ENCODE measurements around the gene MYH4. TPM values are rescaled to one million over a fixed set of nuclear protein-coding genes. Genes with fewer than 3 reads are reported as not detected.

MYH4 gene
- polyA plus RNA-seq, 3 donors: not detected

DNA sequence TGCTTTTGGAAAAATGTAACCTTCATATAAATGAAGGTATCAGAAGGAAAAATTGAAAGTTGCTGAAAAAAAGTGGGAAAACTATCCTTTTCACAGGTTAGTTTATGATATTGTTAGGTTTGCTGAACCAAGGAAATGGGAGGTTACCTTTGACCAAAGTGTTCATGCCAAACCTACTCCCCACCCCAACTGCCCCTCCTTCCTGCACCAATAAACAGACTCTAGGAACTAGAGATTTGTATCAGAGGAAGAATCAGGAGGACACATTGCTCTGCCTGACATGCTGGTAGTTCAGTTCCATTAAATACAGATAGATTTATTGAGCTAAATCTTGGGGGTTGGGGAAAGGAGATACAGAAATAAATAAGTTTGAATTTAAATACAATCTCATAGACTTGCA lies 65.8 kb downstream of the MYH4 start:
- intact Hi-C loops (cut with micrococcal nuclease): no loop called here
- H3K9me3 ChIP-seq (replicated peaks in 1 of 2; ENCODE audit: control insufficient read depth in 1 of 2, insufficient read depth in 1 of 2, low read length in 2 of 2): no peaks in the 10 kb centered on the region
- no peaks in the 10 kb centered on the region for H4K20me1 ChIP-seq (ENCODE audit: insufficient read depth, low read length)
- no peaks in the 10 kb centered on the region for H3K4me1 ChIP-seq (ENCODE audit: control insufficient read depth in 1 of 2, insufficient read depth in 2 of 2, low read length in 2 of 2)
- Mint-ChIP-seq H3K36me3 (no peaks in the 10 kb centered on the region), H3K27me3 (ENCODE audit: low read depth in 3 of 3) (peaks cover 3 to 11% (median 8%) of the 10 kb centered on the region in 3 donors), H3K9me3 (peaks cover 0 to 4% (median 0%) of the 10 kb centered on the region in 7 donors), H3K4me3 (no peak overlapping the region), H3K4me1 (no peaks in the 10 kb centered on the region), H3K27ac (no peak overlapping the region)
- no peak overlapping the region for H3K27ac ChIP-seq (ENCODE audit: low read depth in 1 of 2, low read length in 2 of 2)
- no peak overlapping the region for H3K4me2 ChIP-seq (replicated peaks; ENCODE audit: extremely low read depth, low read length, poor library complexity, severe bottlenecking)
- H2AFZ ChIP-seq (ENCODE audit: insufficient read depth, low read depth, low read length, poor library complexity, severe bottlenecking): no peak overlapping the region
- TF ChIP-seq, protein P1, sequence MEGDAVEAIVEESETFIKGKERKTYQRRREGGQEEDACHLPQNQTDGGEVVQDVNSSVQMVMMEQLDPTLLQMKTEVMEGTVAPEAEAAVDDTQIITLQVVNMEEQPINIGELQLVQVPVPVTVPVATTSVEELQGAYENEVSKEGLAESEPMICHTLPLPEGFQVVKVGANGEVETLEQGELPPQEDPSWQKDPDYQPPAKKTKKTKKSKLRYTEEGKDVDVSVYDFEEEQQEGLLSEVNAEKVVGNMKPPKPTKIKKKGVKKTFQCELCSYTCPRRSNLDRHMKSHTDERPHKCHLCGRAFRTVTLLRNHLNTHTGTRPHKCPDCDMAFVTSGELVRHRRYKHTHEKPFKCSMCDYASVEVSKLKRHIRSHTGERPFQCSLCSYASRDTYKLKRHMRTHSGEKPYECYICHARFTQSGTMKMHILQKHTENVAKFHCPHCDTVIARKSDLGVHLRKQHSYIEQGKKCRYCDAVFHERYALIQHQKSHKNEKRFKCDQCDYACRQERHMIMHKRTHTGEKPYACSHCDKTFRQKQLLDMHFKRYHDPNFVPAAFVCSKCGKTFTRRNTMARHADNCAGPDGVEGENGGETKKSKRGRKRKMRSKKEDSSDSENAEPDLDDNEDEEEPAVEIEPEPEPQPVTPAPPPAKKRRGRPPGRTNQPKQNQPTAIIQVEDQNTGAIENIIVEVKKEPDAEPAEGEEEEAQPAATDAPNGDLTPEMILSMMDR (IDR thresholded peaks at IDR 0.05): no peak
- DNase-seq: no peak
- H3K79me2 ChIP-seq (ENCODE audit: insufficient read depth, low read length): no peaks in the 10 kb centered on the region
- peaks cover 0 to 4% of the 10 kb centered on the region in 2 donors for H3K27me3 ChIP-seq (ENCODE audit: control insufficient read depth in 2 of 2, insufficient read depth in 2 of 2, low read length in 2 of 2)
- no peak overlapping the region for H3K9ac ChIP-seq (ENCODE audit: insufficient read depth, low read length, poor library complexity, severe bottlenecking)
- no peaks in the 10 kb centered on the region for H3K36me3 ChIP-seq (replicated peaks in 1 of 2; ENCODE audit: control insufficient read depth in 1 of 2, insufficient read depth in 2 of 2, low read length in 2 of 2)
- no peak overlapping the region for H3K4me3 ChIP-seq (replicated peaks in 1 of 3; ENCODE audit: low read depth in 2 of 3, low read length in 3 of 3)

- Histone ChIP-seq H3K4me3 (replicated peaks in 1 of 3; ENCODE audit: low read depth in 2 of 3, low read length in 3 of 3) (no peak overlapping the region), H3K36me3 (replicated peaks in 1 of 2; ENCODE audit: control insufficient read depth in 1 of 2, insufficient read depth in 2 of 2, low read length in 2 of 2) (no peaks in the 10 kb centered on the region), H3K27ac (ENCODE audit: low read depth in 1 of 2, low read length in 2 of 2) (no peak overlapping the region), H3K4me2 (replicated peaks; ENCODE audit: extremely low read depth, low read length, poor library complexity, severe bottlenecking) (no peak overlapping the region), H4K20me1 (ENCODE audit: insufficient read depth, low read length) (no peaks in the 10 kb centered on the region), H3K9me3 (replicated peaks in 1 of 2; ENCODE audit: control insufficient read depth in 1 of 2, insufficient read depth in 1 of 2, low read length in 2 of 2) (no peaks in the 10 kb centered on the region), H3K79me2 (ENCODE audit: insufficient read depth, low read length) (no peaks in the 10 kb centered on the region), H2AFZ (ENCODE audit: insufficient read depth, low read depth, low read length, poor library complexity, severe bottlenecking) (no peak overlapping the region), H3K9ac (ENCODE audit: insufficient read depth, low read length, poor library complexity, severe bottlenecking) (no peak overlapping the region), H3K27me3 (ENCODE audit: control insufficient read depth in 2 of 2, insufficient read depth in 2 of 2, low read length in 2 of 2) (peaks cover 0 to 2% of the 10 kb centered on the region in 2 donors), H3K4me1 (ENCODE audit: control insufficient read depth in 1 of 2, insufficient read depth in 2 of 2, low read length in 2 of 2) (no peaks in the 10 kb centered on the region)
- 88% methylated on average over 5 of the region's 9 CpGs for WGBS (ENCODE audit: insufficient coverage)
- peaks cover 0 to 1% (median 0%) of the 10 kb centered on the region in 7 donors for H3K9me3 Mint-ChIP-seq
- TF ChIP-seq, protein P1 (IDR thresholded peaks at IDR 0.05): no peak
- no peak overlapping the region for H3K4me3 Mint-ChIP-seq
- no peak for DNase-seq
- no peaks in the 10 kb centered on the region for H3K36me3 Mint-ChIP-seq
- intact Hi-C loops (cut with micrococcal nuclease): no loop called here
- no peaks in the 10 kb centered on the region for H3K4me1 Mint-ChIP-seq
- H3K27ac Mint-ChIP-seq: no peak overlapping the region
- H3K27me3 Mint-ChIP-seq (ENCODE audit: low read depth in 3 of 3): peaks cover 3 to 9% (median 4%) of the 10 kb centered on the region in 3 donors
Measured at GRCh38 chr17:10398352-10398751, 71.0 kb downstream of the MYH4 start.
